ENCODE data around the gene ACTN1.

GRCh38 chr14:68984686-68985085, 5.6 kb upstream of the ACTN1 start:
- TF ChIP-seq POLR2A (IDR thresholded peaks at IDR 0.05) (no peak), CTCF (IDR thresholded peaks at IDR 0.05) (no peak)
